Hepatocyte (in vitro differentiated cells): ENCODE measurements around the gene B3GNT9. TPM values are rescaled to one million over a fixed set of nuclear protein-coding genes. Genes with fewer than 3 reads are reported as not detected.

Source experiments
- DNase-seq: peaks from one replicate; pipeline ENCODE4 v3.0.0-alpha.2; 2016; ENCODE audit warnings: low spot score
- H2AFZ ChIP-seq: fragments of 200-600 bp; sonication (generic); 2 replicates; pipeline ENCODE4 v1.6.0; 2016; ENCODE audit warnings: antibody characterized with exemption, mild to moderate bottlenecking
- H3K27ac ChIP-seq: fragments of 200-600 bp; sonication (generic); 2 replicates; pipeline ENCODE4 v1.5.1; 2016; ENCODE audit warnings: mild to moderate bottlenecking
- H3K27me3 ChIP-seq: fragments of 200-600 bp; sonication (generic); 2 replicates; pipeline ENCODE4 v1.6.1; 2016
- H3K36me3 ChIP-seq: fragments of 200-600 bp; sonication (generic); replicated peaks from 2 replicates; pipeline ENCODE4 v1.5.1; 2016; ENCODE audit warnings: low read depth; ENCODE audit not compliant: insufficient read depth
- H3K4me1 ChIP-seq: fragments of 200-600 bp; sonication (generic); 2 replicates; pipeline ENCODE4 v1.5.1; 2016; ENCODE audit warnings: mild to moderate bottlenecking, moderate library complexity; ENCODE audit not compliant: insufficient read depth
- H3K4me2 ChIP-seq: fragments of 200-600 bp; sonication (generic); 2 replicates; pipeline ENCODE4 v1.6.0; 2016
- H3K4me3 ChIP-seq: fragments of 200-600 bp; sonication (generic); 2 replicates; pipeline ENCODE4 v1.5.1; 2016; ENCODE audit warnings: mild to moderate bottlenecking
- H3K79me2 ChIP-seq: fragments of 200-600 bp; sonication (generic); 2 replicates; pipeline ENCODE4 v1.6.0; 2017; ENCODE audit warnings: mild to moderate bottlenecking
- H3K9me2 ChIP-seq: fragments of 200-600 bp; sonication (generic); replicated peaks from 2 replicates; pipeline ENCODE4 v1.6.0; 2017; ENCODE audit warnings: mild to moderate bottlenecking; ENCODE audit not compliant: insufficient read depth
- H3K9me3 ChIP-seq: fragments of 200-600 bp; sonication (generic); 2 replicates; pipeline ENCODE4 v1.5.1; 2016; ENCODE audit warnings: low read depth, mild to moderate bottlenecking
- H4K20me1 ChIP-seq: fragments of 200-600 bp; sonication (generic); 2 replicates; pipeline ENCODE4 v1.6.0; 2016; ENCODE audit warnings: mild to moderate bottlenecking; ENCODE audit not compliant: insufficient read depth, poor library complexity, severe bottlenecking
- EZH2 ChIP-seq: fragments of 200-600 bp; sonication (generic); IDR thresholded peaks from 2 replicates; pipeline ENCODE4 v1.6.1; 2016; ENCODE audit warnings: antibody characterized with exemption, mild to moderate bottlenecking, borderline replicate concordance
- EZH2phosphoT487 ChIP-seq: fragments of 200-600 bp; sonication (generic); IDR thresholded peaks from one replicate; pipeline ENCODE4 v1.6.1; 2018; ENCODE audit warnings: antibody characterized with exemption, mild to moderate bottlenecking, low read depth, moderate library complexity; ENCODE audit not compliant: unreplicated experiment, severe bottlenecking
- WGBS: methylation state at CpG from one replicate; pipeline ENCODE4 v1.1.6; 2016; ENCODE audit warnings: low lambda C conversion rate; ENCODE audit errors: missing lambda C conversion rate; 5-methylcytosine and 5-hydroxymethylcytosine counted together
- polyA plus RNA-seq: library from polyadenylated mRNA; unstranded; fragments of >200 nt; fragmentation: Nextera tagmentation; extraction: Ambion mirVana; gene quantifications from 2 replicates; pipeline ENCODE4 v1.2.1, GENCODE V29; 2016
- total RNA-seq: library from RNA; depleted of rRNA; stranded (reverse); fragments of >200 nt; gene quantifications from 2 replicates; pipeline ENCODE4 v1.2.3, GENCODE V29; 2014
- TF ChIP-seq, protein P1 (sequence below): fragments of 200-600 bp; sonication (generic); IDR thresholded peaks from 2 replicates; pipeline ENCODE4 v1.5.1; 2016; ENCODE audit warnings: antibody characterized with exemption, mild to moderate bottlenecking; ENCODE audit not compliant: poor library complexity

B3GNT9 gene
- total and polyA plus RNA-seq, 2 experiments from 2014 or later = 34.5 to 44.2 TPM

DNA sequence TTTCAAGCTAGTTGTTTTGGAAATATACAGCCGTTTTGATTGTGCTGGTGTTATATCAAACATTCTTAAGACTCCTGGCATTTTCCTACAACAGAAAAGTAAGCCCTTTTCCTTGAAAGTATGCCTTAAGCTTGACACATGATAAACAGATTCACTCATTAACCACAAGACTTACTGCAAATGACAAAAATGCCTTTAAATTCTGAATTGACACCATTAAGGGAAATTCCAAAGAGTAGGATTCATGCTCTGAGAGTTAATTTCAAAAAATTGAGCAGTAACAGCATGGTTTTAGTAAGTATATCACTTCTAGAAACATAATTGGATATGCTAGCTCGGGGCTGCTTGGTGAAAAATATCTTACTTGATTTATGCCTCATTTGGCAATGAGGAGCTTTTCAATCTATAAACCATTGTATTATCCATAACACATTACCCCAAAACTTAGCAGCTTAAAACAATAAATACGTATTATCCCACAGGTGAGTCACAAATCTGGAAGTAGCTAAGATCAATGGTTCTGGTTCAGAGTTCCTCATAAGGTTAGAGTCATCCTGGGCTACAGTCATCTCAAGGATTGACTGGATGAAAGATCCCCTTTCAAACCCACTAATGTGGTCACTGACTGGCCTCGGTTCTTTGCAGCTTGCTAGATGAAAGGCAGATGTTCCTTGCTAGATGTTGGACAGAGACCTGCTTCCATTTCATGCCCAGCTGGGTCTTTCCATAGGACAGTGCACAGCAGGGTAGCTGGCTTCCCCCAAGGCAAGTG lies 49.3 kb downstream of the B3GNT9 start:
- Histone ChIP-seq H2AFZ (no peak overlapping the region), H3K27ac (no peak overlapping the region), H3K9me2 (no peaks in the 10 kb centered on the region), H3K4me1 (no peaks in the 10 kb centered on the region), H3K4me2 (no peak overlapping the region), H3K79me2 (no peaks in the 10 kb centered on the region), H3K36me3 (no peaks in the 10 kb centered on the region), H3K27me3 (no peaks in the 10 kb centered on the region), H3K9me3 (no peaks in the 10 kb centered on the region), H4K20me1 (no peaks in the 10 kb centered on the region), H3K4me3 (no peak overlapping the region)
- 87% methylated on average over 4 of the region's 4 CpGs for WGBS
- no peak for DNase-seq
- TF ChIP-seq EZH2phosphoT487 (no peak), EZH2 (no peak)
- TF ChIP-seq, protein P1, sequence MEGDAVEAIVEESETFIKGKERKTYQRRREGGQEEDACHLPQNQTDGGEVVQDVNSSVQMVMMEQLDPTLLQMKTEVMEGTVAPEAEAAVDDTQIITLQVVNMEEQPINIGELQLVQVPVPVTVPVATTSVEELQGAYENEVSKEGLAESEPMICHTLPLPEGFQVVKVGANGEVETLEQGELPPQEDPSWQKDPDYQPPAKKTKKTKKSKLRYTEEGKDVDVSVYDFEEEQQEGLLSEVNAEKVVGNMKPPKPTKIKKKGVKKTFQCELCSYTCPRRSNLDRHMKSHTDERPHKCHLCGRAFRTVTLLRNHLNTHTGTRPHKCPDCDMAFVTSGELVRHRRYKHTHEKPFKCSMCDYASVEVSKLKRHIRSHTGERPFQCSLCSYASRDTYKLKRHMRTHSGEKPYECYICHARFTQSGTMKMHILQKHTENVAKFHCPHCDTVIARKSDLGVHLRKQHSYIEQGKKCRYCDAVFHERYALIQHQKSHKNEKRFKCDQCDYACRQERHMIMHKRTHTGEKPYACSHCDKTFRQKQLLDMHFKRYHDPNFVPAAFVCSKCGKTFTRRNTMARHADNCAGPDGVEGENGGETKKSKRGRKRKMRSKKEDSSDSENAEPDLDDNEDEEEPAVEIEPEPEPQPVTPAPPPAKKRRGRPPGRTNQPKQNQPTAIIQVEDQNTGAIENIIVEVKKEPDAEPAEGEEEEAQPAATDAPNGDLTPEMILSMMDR = no peak

DNA sequence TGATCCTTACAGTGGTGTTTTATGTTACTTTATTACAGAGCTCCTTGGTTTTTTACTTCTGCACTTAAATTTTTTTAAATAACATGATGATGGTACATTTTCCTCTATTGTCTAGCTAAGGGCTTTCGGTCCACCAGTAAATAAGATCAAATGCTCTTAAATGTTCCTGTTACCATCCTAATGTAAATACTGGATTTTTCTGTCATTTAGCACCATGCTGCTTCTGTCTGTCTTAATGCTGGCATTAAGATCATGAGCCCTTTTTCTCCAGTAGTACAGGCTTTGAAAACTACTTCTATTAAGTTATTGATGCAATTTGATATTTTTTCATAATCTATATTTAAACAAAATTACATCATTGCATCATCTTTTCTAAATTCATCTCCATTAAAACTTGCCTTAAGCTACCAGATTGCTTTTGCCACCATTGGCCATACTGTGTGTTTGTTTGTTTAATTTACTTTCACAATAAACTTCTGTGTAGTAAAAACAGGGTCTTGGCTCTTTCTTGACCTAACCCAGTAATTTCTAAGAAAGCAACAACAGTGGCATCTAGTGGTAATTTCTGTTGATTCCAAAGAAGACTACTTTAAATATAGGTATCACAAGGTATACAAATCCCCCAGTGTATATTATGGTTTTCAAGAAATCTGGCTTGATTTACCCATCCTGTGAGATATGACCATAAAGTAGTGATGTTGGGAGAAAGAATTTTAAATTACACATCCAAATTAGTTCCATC lies 50.1 kb downstream of the B3GNT9 start:
- TF ChIP-seq EZH2phosphoT487 (no peak), EZH2 (no peak)
- TF ChIP-seq, protein P1 = peak; percentile 50
- Histone ChIP-seq H3K9me2 (no peaks in the 10 kb centered on the region), H3K4me1 (no peaks in the 10 kb centered on the region), H3K79me2 (no peaks in the 10 kb centered on the region), H4K20me1 (no peaks in the 10 kb centered on the region), H3K4me2 (no peak overlapping the region), H3K27me3 (no peaks in the 10 kb centered on the region), H3K4me3 (no peak overlapping the region), H3K36me3 (no peaks in the 10 kb centered on the region), H3K9me3 (no peaks in the 10 kb centered on the region), H3K27ac (no peak overlapping the region), H2AFZ (no peak overlapping the region)
- peak; percentile 30 for DNase-seq
- 65% methylated on average over 1 of the region's 1 CpG for WGBS

DNA sequence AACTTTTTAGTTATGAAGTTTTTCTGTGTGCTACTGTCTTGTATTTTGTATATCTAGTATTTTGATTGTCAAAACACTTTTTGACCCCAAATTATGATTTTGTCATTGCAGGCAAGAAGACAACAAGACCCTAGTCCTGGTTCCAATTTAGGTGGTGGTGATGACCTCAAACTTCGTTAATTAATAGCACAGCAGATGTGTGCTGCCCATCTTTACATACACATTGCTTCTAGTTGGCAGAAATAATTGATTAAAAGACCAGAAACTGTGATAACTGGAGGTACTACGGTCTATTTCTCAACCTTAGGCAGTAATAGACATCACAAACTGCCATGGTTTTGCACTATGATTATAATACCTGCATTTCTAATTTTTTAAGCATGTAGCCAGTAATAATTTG lies 52.2 kb downstream of the B3GNT9 start:
- Histone ChIP-seq H3K79me2 (no peaks in the 10 kb centered on the region), H3K27ac (no peak overlapping the region)
- TF ChIP-seq EZH2phosphoT487 = no peak

More for the DNA sequence above, 52.2 kb downstream of the B3GNT9 start:
- no peak overlapping the region for H3K4me2 ChIP-seq
- no peak overlapping the region for H2AFZ ChIP-seq
- no peaks in the 10 kb centered on the region for H3K4me1 ChIP-seq
- no peaks in the 10 kb centered on the region for H4K20me1 ChIP-seq
- H3K36me3 ChIP-seq = no peaks in the 10 kb centered on the region
- no peaks in the 10 kb centered on the region for H3K9me2 ChIP-seq
- 90% methylated on average over 2 of the region's 2 CpGs for WGBS
- H3K9me3 ChIP-seq = no peaks in the 10 kb centered on the region
- no peaks in the 10 kb centered on the region for H3K27me3 ChIP-seq
- no peak overlapping the region for H3K4me3 ChIP-seq
- no peak for DNase-seq

Other genes with a start within 250 kb of the B3GNT9 start
- 2.9 and 3.2 TPM in 2 replicates for gene CDH16, start 232.1 kb downstream of the B3GNT9 start, total RNA-seq
- 2.2 and 4.4 TPM in 2 replicates for gene CDH16, start 232.1 kb downstream of the B3GNT9 start, polyA plus RNA-seq
- 8.2 and 8.8 TPM in 2 replicates for gene RRAD, start 225.5 kb downstream of the B3GNT9 start, total RNA-seq
- gene RRAD, start 225.5 kb downstream of the B3GNT9 start, polyA plus RNA-seq = 16.3 and 27.6 TPM in 2 replicates
- 106 and 131 TPM in 2 replicates for gene CIAO2B, start 216.6 kb downstream of the B3GNT9 start, total RNA-seq
- gene CIAO2B, start 216.6 kb downstream of the B3GNT9 start, polyA plus RNA-seq = 147 and 154 TPM in 2 replicates
- gene CES2, start 215.5 kb downstream of the B3GNT9 start, total RNA-seq = 52.6 and 52.8 TPM in 2 replicates
- gene CES2, start 215.5 kb downstream of the B3GNT9 start, polyA plus RNA-seq = 67.7 and 72.8 TPM in 2 replicates
- gene CES3, start 189.7 kb downstream of the B3GNT9 start, total RNA-seq = 1.2 and 1.7 TPM in 2 replicates
- 3.4 and 3.8 TPM in 2 replicates for gene CES3, start 189.7 kb downstream of the B3GNT9 start, polyA plus RNA-seq
- gene CES4A, start 162.4 kb downstream of the B3GNT9 start, total RNA-seq = 7.2 and 12.3 TPM in 2 replicates
- 11.8 and 17.9 TPM in 2 replicates for gene CES4A, start 162.4 kb downstream of the B3GNT9 start, polyA plus RNA-seq
- 48.0 and 59.0 TPM in 2 replicates for gene CBFB, start 121.8 kb downstream of the B3GNT9 start, total RNA-seq
- gene CBFB, start 121.8 kb downstream of the B3GNT9 start, polyA plus RNA-seq = 39.3 and 47.4 TPM in 2 replicates
- 18.6 and 18.7 TPM in 2 replicates for gene PHAF1, start 41.1 kb downstream of the B3GNT9 start, total RNA-seq
- 15.2 and 20.2 TPM in 2 replicates for gene PHAF1, start 41.1 kb downstream of the B3GNT9 start, polyA plus RNA-seq
- 18.5 and 21.9 TPM in 2 replicates for gene TRADD, start 8.9 kb upstream of the B3GNT9 start, total RNA-seq
- gene TRADD, start 8.9 kb upstream of the B3GNT9 start, polyA plus RNA-seq = 31.4 and 32.4 TPM in 2 replicates
- 10.7 and 11.1 TPM in 2 replicates for gene FBXL8, start 9.0 kb upstream of the B3GNT9 start, total RNA-seq
- 15.9 and 19.8 TPM in 2 replicates for gene FBXL8, start 9.0 kb upstream of the B3GNT9 start, polyA plus RNA-seq
- gene HSF4, start 13.7 kb upstream of the B3GNT9 start, total RNA-seq = 3.2 and 5.5 TPM in 2 replicates
- gene HSF4, start 13.7 kb upstream of the B3GNT9 start, polyA plus RNA-seq = 8.5 and 15.7 TPM in 2 replicates
- gene NOL3, start 19.5 kb upstream of the B3GNT9 start, total RNA-seq = 8.1 and 9.3 TPM in 2 replicates
- 10.9 and 11.0 TPM in 2 replicates for gene NOL3, start 19.5 kb upstream of the B3GNT9 start, polyA plus RNA-seq
- 22.3 and 24.8 TPM in 2 replicates for gene MATCAP1, start 33.0 kb upstream of the B3GNT9 start, total RNA-seq
- gene MATCAP1, start 33.0 kb upstream of the B3GNT9 start, polyA plus RNA-seq = 25.4 and 38.5 TPM in 2 replicates
- 0.33 and 3.3 TPM in 2 replicates for gene EXOC3L1, start 39.1 kb upstream of the B3GNT9 start, total RNA-seq
- 2.0 and 2.6 TPM in 2 replicates for gene EXOC3L1, start 39.1 kb upstream of the B3GNT9 start, polyA plus RNA-seq
- gene E2F4, start 41.2 kb upstream of the B3GNT9 start, total RNA-seq = 70.4 and 76.6 TPM in 2 replicates
- 72.4 and 76.4 TPM in 2 replicates for gene E2F4, start 41.2 kb upstream of the B3GNT9 start, polyA plus RNA-seq
- 18.5 and 18.7 TPM in 2 replicates for gene ELMO3, start 48.1 kb upstream of the B3GNT9 start, total RNA-seq
- 14.5 and 18.3 TPM in 2 replicates for gene ELMO3, start 48.1 kb upstream of the B3GNT9 start, polyA plus RNA-seq
- 47.5 and 53.2 TPM in 2 replicates for gene TMEM208, start 76.1 kb upstream of the B3GNT9 start, total RNA-seq
- 160 and 181 TPM in 2 replicates for gene TMEM208, start 76.1 kb upstream of the B3GNT9 start, polyA plus RNA-seq
- gene FHOD1, start 96.5 kb upstream of the B3GNT9 start, total RNA-seq = 4.1 and 10.0 TPM in 2 replicates
- 17.2 and 20.9 TPM in 2 replicates for gene FHOD1, start 96.5 kb upstream of the B3GNT9 start, polyA plus RNA-seq
- 0.36 and 1.4 TPM in 2 replicates for gene SLC9A5, start 98.0 kb upstream of the B3GNT9 start, total RNA-seq
- gene SLC9A5, start 98.0 kb upstream of the B3GNT9 start, polyA plus RNA-seq = 1.5 and 2.7 TPM in 2 replicates
- gene PLEKHG4, start 128.5 kb upstream of the B3GNT9 start, total RNA-seq = 3.4 and 3.6 TPM in 2 replicates
- gene PLEKHG4, start 128.5 kb upstream of the B3GNT9 start, polyA plus RNA-seq = 3.0 and 5.5 TPM in 2 replicates
- not detected in 2 replicates for gene KCTD19, start 175.7 kb upstream of the B3GNT9 start, total RNA-seq
- not detected in 2 replicates for gene KCTD19, start 175.7 kb upstream of the B3GNT9 start, polyA plus RNA-seq
- gene LRRC36, start 175.8 kb upstream of the B3GNT9 start, total RNA-seq = 0.23 and 0.32 TPM in 2 replicates
- gene LRRC36, start 175.8 kb upstream of the B3GNT9 start, polyA plus RNA-seq = 0.69 TPM in 1 of 2 replicates, not detected in the other
- 0.88 and 3.2 TPM in 2 replicates for gene TPPP3, start 242.5 kb upstream of the B3GNT9 start, total RNA-seq
- 13.4 and 20.1 TPM in 2 replicates for gene TPPP3, start 242.5 kb upstream of the B3GNT9 start, polyA plus RNA-seq